ENCODE measurements around the gene NTPCR.

DNA sequence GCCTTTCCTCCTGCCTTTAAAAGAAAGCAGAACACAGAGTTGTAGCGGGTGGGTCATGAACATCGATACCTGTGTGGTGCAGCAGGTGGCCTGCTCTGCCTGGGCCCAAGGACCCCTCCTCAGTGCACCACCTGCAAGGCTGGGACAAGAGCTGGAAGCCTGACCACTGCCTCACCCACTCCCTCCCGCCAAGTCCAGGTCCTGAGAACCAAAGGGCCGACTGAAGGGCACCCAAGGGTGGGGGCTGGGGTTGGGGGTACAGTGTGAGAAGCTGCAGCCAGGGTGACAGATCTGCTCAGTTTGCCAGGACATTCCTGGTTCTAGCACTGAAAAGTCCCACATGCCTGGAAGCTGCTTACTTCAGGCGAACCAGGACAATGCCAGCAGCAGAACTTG, 36.1 kb downstream of the NTPCR start:
- TF ChIP-seq POLR2A (IDR thresholded peaks at IDR 0.05) (no peak), CTCF (IDR thresholded peaks at IDR 0.05) (no peak), POLR2AphosphoS5 (IDR thresholded peaks at IDR 0.05) (no peak)
